ENCODE measurements around the gene TOMM20L. TPM values are rescaled to one million over a fixed set of nuclear protein-coding genes. Genes with fewer than 3 reads are reported as not detected.
"Not testable (repeated sequence)": the region's sequence is repeated elsewhere in the genome, so short reads cannot be mapped to it uniquely, and the experiment has no call there.

TOMM20L gene
- polyA plus RNA-seq: not detected

- peak within 1 kb of the TSS; percentile 55 for H3K27ac ChIP-seq (ENCODE audit: low read depth, low read length)
- 7 to 8% (median 8%) methylated on average over 79 to 86 of the region's 86 CpGs for WGBS, 3 donors
These were observed at the start of gene TOMM20L for GRCh38 chr14:58395812-58396788. TOMM20L (plus strand) TSS chr14:58395930; CDS start chr14:58395958, 28 bp downstream.

GRCh38 chr14:58353516-58354299 is 42.0 kb upstream of the TOMM20L start:
- WGBS, 3 donors: 58 to 78% (median 63%) methylated on average over 4 of the region's 4 CpGs
- H3K27ac ChIP-seq (ENCODE audit: low read depth, low read length): no peak overlapping the region

GRCh38 chr14:58354808-58355207 is 40.9 kb upstream of the TOMM20L start:
- no peak overlapping the region for H3K27ac ChIP-seq (ENCODE audit: low read depth, low read length)
- WGBS, 3 donors: 55 to 85% (median 60%) methylated on average over 2 of the region's 2 CpGs

- 93 to 96% (median 94%) methylated on average over 1 of the region's 1 CpG for WGBS, 3 donors
- H3K27ac ChIP-seq (ENCODE audit: low read depth, low read length): no peak overlapping the region
These were observed 39.5 kb upstream of the TOMM20L start for GRCh38 chr14:58356268-58356667.

GRCh38 chr14:58362272-58362671 is 33.5 kb upstream of the TOMM20L start:
- not testable (repeated sequence) for H3K27ac ChIP-seq (ENCODE audit: low read depth, low read length)
- WGBS, 3 donors: 97 to 100% (median 100%) methylated on average over 1 of the region's 1 CpG

GRCh38 chr14:58362798-58363412 is 32.8 kb upstream of the TOMM20L start:
- whole genome bisulfite sequencing, 3 donors: 89 to 94% (median 93%) methylated on average over 3 of the region's 3 CpGs

GRCh38 chr14:58364316-58364715 is 31.4 kb upstream of the TOMM20L start:
- WGBS, 3 donors: 72 to 86% (median 75%) methylated on average over 4 of the region's 4 CpGs
- no peak overlapping the region for H3K27ac ChIP-seq (ENCODE audit: low read depth, low read length)

More at GRCh38 chr14:58362798-58363412, 32.8 kb upstream of the TOMM20L start:
- H3K27ac ChIP-seq (ENCODE audit: low read depth, low read length): no peak overlapping the region

- 76 to 83% (median 81%) methylated on average over 3 of the region's 3 CpGs for WGBS, 3 donors
These were observed 28.4 kb upstream of the TOMM20L start for GRCh38 chr14:58367296-58367695.

GRCh38 chr14:58368956-58369355 is 26.8 kb upstream of the TOMM20L start:
- WGBS, 3 donors: 94 to 100% (median 100%) methylated on average over 1 of the region's 1 CpG
- no peak overlapping the region for H3K27ac ChIP-seq (ENCODE audit: low read depth, low read length)

More at GRCh38 chr14:58367296-58367695, 28.4 kb upstream of the TOMM20L start:
- no peak overlapping the region for H3K27ac ChIP-seq (ENCODE audit: low read depth, low read length)

GRCh38 chr14:58376791-58377190 is 18.9 kb upstream of the TOMM20L start:
- no peak overlapping the region for H3K27ac ChIP-seq (ENCODE audit: low read depth, low read length)

- WGBS, 3 donors: 79 to 89% (median 86%) methylated on average over 2 of the region's 2 CpGs
- no peak overlapping the region for H3K27ac ChIP-seq (ENCODE audit: low read depth, low read length)
These were observed 4.9 kb upstream of the TOMM20L start for GRCh38 chr14:58390830-58391229.

GRCh38 chr14:58395562-58395811 is 243 bp upstream of the TOMM20L start:
- no peak overlapping the region for H3K27ac ChIP-seq (ENCODE audit: low read depth, low read length)
- WGBS, 3 donors: 10 to 18% (median 15%) methylated on average over 10 of the region's 10 CpGs

- 95 to 98% (median 97%) methylated on average over 6 of the region's 6 CpGs for WGBS, 3 donors
- no peak overlapping the region for H3K27ac ChIP-seq (ENCODE audit: low read depth, low read length)
These were observed 1.4 kb downstream of the TOMM20L start for GRCh38 chr14:58397156-58397555.

- H3K27ac ChIP-seq (ENCODE audit: low read depth, low read length): no peak overlapping the region
These were observed 2.8 kb downstream of the TOMM20L start for GRCh38 chr14:58398495-58398894.

GRCh38 chr14:58398895-58399294 is 3.2 kb downstream of the TOMM20L start:
- no peak overlapping the region for H3K27ac ChIP-seq (ENCODE audit: low read depth, low read length)
- WGBS, 3 donors: 90 to 95% (median 92%) methylated on average over 3 of the region's 3 CpGs

- WGBS, 3 donors: 87 to 92% (median 91%) methylated on average over 3 of the region's 3 CpGs
These were observed 5.9 kb downstream of the TOMM20L start for GRCh38 chr14:58401587-58401986.

GRCh38 chr14:58408681-58409215 is 13.0 kb downstream of the TOMM20L start:
- no peak overlapping the region for H3K27ac ChIP-seq (ENCODE audit: low read depth, low read length)
- 84 to 93% (median 92%) methylated on average over 3 of the region's 3 CpGs for WGBS, 3 donors

More at GRCh38 chr14:58401587-58401986, 5.9 kb downstream of the TOMM20L start:
- H3K27ac ChIP-seq (ENCODE audit: low read depth, low read length): no peak overlapping the region

GRCh38 chr14:58414845-58415244 is 19.1 kb downstream of the TOMM20L start:
- 94 to 100% (median 96%) methylated on average over 1 of the region's 1 CpG for WGBS, 3 donors
- H3K27ac ChIP-seq (ENCODE audit: low read depth, low read length): no peak overlapping the region
